GM12865 (cell line): ENCODE measurements around the gene PDCD10.

Experiments used
- DNase-seq: peaks from one replicate; pipeline ENCODE4 v3.0.0; 2010; ENCODE audit warnings: low read depth
- H3K4me3 ChIP-seq: 2 replicates; pipeline ENCODE4 v1.5.1; 2011; ENCODE audit warnings: mild to moderate bottlenecking, low read depth, low read length, control low read depth
- TF ChIP-seq, protein P1 (sequence below): IDR thresholded peaks from 2 replicates; pipeline ENCODE4 v1.5.1; 2011; ENCODE audit warnings: low read length, control low read depth, low read depth, inconsistent platforms; ENCODE audit not compliant: insufficient read depth; ENCODE audit errors: missing control alignments

The PDCD10 gene

DNA sequence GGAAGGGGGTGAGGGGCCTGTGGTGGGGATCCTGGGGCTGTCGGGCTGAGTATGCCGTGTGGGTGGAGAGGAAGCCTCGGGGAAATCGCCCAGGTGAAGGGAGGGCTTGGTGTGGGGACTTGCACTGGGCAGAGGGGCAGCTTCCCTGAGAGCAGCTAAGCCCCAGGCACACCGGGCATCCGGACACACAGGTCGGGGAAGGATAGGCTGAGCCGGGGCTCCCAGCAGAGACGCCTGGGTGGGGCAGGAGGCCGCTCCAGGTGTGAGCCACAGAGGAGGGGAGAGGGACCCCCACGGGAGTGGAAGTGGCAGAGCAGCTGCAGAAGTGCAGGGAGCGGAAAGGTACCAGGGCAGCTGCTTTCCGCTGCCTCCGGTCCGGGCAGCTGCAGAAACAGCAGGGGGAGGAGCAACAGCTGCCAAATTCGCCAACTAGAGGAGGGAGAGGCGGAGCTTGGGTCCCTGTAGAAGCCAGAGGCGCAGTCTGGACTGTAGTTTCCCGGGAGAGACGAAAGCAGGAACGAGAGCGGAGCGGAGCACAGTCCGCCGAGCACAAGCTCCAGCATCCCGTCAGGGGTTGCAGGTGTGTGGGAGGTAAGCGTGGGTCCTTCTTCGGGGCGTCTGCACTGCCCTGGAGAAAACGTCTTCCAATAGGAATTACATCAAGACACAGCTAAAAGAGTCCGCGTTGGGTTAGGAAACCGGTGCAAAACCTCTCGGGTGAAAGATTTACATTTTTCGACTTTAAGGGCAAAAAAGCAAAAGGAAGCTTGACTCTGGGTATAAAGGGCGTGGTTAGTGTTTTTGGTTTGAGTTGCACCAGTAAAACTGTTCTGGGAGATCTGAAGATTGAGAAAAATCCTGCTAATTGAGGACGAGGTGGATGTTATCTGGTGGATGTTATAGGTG lies 794 bp upstream of the PDCD10 start, which contains the start of gene SERPINI1:
Gene SERPINI1 (plus strand): TSS at position 489 of the 906 bp plus-strand sequence. CDS start 53,408 bp downstream, outside the sequence.
- TF ChIP-seq, protein P1, sequence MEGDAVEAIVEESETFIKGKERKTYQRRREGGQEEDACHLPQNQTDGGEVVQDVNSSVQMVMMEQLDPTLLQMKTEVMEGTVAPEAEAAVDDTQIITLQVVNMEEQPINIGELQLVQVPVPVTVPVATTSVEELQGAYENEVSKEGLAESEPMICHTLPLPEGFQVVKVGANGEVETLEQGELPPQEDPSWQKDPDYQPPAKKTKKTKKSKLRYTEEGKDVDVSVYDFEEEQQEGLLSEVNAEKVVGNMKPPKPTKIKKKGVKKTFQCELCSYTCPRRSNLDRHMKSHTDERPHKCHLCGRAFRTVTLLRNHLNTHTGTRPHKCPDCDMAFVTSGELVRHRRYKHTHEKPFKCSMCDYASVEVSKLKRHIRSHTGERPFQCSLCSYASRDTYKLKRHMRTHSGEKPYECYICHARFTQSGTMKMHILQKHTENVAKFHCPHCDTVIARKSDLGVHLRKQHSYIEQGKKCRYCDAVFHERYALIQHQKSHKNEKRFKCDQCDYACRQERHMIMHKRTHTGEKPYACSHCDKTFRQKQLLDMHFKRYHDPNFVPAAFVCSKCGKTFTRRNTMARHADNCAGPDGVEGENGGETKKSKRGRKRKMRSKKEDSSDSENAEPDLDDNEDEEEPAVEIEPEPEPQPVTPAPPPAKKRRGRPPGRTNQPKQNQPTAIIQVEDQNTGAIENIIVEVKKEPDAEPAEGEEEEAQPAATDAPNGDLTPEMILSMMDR, result no peak
- peak; percentile 89 for DNase-seq
- H3K4me3 ChIP-seq, result peak within 1 kb of the TSS; percentile 89

DNA sequence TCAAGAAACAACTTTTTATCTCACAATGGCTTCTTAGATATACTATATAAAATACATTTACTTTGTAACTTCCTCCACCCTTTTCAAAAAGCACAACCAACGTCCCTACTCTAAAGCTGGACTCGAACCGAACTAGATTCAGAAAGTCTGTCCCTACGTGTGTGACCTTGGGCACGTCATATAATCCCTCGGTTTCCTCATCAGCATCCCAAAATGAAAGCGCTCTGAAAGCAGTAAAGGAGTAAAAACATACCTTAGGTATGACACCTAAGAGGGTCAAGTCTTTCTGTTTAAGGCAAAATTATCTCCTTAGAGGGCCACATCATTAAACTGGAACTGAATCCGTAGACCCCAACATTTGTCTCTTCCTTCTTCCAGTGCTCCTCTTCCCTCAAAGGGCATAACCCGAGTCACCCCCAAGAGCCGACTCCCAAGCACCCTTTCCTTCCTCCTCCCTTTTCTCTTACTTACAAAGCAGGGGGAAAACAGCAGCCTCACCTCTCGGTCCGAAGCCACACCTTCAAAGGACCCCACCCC lies 663 bp downstream of the PDCD10 start:
- peak overlapping the region; percentile 89 for H3K4me3 ChIP-seq
- TF ChIP-seq, protein P1, result no peak
- DNase-seq, result no peak

DNA sequence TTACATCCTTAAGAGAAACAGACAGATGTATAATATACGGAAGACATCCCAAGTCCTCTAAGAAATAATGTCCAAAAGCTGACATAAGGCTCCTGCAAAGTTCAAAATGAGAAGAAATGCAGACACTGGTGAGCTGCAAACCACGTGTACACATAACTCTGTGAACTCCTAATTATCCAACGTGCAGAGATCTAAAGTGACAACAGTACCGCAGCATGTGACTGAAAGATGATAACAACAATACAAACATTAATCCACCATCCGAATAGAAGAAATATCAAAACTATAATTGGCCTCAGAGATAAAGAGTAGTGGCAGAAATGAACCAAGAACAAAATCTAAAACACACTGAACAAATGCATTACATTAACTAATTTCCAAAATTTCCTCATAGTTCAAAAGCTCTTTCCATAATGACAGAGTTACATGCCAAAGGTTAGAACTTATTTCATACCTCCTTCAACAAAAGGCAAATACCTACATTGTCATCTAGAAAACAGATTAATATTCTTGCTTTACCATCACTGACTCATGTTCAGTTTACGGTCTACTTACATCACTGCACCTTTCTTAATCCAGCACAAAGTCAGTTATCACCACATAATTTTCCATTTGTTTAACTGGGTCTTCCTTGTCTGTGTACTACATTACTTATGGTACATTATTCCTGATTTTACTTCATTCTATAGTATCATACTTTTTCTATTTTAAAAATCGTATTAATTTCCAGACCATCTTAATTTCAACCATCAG lies 2.2 kb downstream of the PDCD10 start:
- TF ChIP-seq, protein P1, result no peak
- DNase-seq, result no peak
- peak overlapping the region; percentile 89 for H3K4me3 ChIP-seq

DNA sequence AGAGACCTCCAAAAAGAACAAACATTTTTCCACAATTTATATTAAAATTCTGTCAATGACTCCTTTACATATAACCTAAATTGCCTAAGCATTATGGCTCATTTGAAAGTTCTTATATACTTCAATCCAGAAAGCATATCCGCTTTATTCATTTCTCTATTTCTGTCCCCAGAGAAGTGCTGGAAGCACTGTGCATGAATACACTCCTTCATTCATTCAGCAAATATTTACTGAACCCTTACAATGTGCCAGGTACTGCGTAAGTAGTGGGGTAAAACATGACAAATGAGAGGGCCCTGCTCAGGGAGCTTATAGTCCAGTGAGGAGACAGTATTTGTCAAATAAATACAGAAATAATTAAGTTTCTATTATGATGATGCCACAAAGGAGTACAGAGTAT lies 3.3 kb downstream of the PDCD10 start:
- no peak overlapping the region for H3K4me3 ChIP-seq
- no peak for DNase-seq
- TF ChIP-seq, protein P1, result no peak

DNA sequence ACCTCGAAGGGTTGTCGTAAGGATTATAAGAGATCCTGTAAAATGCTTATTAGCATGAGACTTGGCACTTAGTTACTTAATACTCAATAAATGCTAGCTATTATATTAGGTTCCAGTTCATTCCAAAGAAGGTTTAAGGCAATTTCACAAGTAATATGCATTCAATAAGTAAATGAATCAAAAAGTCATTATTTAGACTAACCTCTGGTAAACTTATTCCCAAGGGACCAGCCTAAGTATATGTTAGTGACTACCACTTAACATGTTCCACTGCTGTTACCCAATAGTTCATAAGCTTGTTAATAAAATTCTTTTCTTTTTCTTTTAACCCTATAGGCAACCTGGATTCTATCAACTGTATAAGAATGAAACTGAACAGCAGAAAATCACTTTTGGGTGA lies 5.1 kb downstream of the PDCD10 start:
- H3K4me3 ChIP-seq, result no peak overlapping the region
- TF ChIP-seq, protein P1, result no peak
- DNase-seq, result no peak

DNA sequence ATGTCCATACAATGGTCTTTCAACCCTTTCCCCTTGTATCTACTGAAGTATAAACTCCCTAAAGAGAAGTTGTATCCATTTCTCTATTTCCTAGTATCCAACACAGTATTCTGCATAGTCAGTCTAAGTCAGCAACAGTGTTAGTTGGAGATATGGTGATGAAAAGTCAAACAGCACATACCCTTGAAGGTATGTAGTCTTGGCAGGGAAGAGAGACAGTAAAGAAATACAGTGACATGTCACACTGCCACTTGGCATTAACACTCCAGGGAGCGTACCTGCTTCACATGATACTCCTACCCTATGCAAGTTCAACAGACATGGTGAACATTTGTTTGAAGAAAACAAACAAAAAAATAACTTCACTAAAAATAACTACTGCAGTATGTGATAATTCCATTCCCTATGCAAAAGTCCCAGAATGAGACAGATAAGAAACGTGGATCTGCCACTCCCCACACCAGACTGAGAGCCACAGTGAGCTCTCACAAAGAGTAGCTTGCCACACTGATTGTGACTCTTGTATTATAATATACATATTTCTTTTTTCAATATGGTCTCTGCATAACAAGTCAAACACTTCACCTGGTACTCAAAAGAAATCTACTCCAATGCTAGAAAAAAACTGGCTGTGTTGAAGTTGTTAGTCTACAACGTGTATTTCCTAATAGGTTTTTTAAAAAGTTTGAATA lies 5.9 kb downstream of the PDCD10 start:
- no peak for DNase-seq
- TF ChIP-seq, protein P1, result no peak
- H3K4me3 ChIP-seq, result no peak overlapping the region
